Colonic mucosa (tissue), 4 donors: ENCODE measurements around the gene AKT3. TPM values are rescaled to one million over a fixed set of nuclear protein-coding genes. Genes with fewer than 3 reads are reported as not detected.

ENCODE experiments used
- DNase-seq: peaks from one replicate; pipeline ENCODE4 v3.0.0-alpha.2; 2020
- H3K27ac ChIP-seq: fragments of 200-600 bp; one replicate; pipeline ENCODE4 v1.8.0; 2021
- H3K27me3 ChIP-seq: fragments of 200-600 bp; one replicate; pipeline ENCODE4 v1.8.0; 2021
- H3K36me3 ChIP-seq: fragments of 200-600 bp; one replicate; pipeline ENCODE4 v1.8.0; 2021
- H3K4me1 ChIP-seq: fragments of 200-600 bp; one replicate; pipeline ENCODE4 v1.8.0; 2021; ENCODE audit warnings: mild to moderate bottlenecking
- H3K4me3 ChIP-seq: fragments of 200-600 bp; one replicate; pipeline ENCODE4 v1.8.0; 2021
- H3K9ac ChIP-seq, 2 donors: one replicate each; pipeline ENCODE4 v1.7.0; 2013; ENCODE audit warnings: control low read depth in 2 of 2, low read depth in 2 of 2, low read length in 2 of 2
- H3K9me3 ChIP-seq: fragments of 200-600 bp; one replicate; pipeline ENCODE4 v1.8.0; 2021
- intact Hi-C: fragments of 100-400 bp; cut with DNase I; formaldehyde crosslinking; loops from one replicate; pipeline ENCODE4 v1.14.1; 2022
- total RNA-seq, 2 donors: library from RNA; stranded (reverse); fragmentation: NEBNext Ultra II Directional in 1 of 2; extraction: Animal tissue kit (Norgen Biotek cat#: 25700) in 1 of 2; gene quantifications; one replicate each; pipeline ENCODE4 v1.2.1, GENCODE V29; 2021
- TF ChIP-seq, protein P1 (sequence below): fragments of 200-600 bp; IDR thresholded peaks from one replicate; pipeline ENCODE4 v1.8.0; 2022; ENCODE audit warnings: antibody characterized with exemption, mild to moderate bottlenecking
- donor health status: healthy.
- donor health status: DM: no; HTN: no; CAD: no.
- donor health status: DM: no; HTN: no; CAD: no.

The AKT3 gene
- total RNA-seq, 2 donors from 2014 or later = 6.0 to 21.3 TPM

DNA sequence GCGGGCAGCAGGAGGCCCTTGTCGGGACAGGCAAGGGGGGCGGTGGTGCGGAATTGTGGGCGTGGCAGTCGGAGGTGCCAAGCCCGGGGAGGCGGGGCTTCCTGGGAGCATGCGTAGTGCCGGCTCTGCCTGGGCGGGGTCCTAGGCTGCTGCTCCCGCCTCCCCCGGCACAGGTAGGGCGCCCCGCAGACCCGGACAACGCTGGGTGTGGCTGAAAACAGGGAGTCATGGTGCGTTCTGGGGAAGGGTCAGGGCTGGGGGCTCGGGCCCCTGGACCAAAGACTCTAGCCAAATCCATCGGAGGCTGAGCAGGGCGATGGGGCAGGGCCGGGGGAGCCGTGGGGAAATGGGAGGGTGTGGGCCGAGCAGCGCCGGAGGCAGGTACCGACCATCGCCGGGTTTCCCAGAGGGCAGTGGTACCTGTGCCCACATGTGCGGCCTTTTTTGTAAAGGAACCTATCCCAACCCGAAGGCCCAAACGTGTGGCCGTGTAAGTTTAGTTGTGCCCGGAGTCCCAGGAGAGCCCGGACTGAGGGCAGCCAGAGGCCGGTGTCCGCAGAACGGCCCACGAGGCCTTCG lies 362.3 kb downstream of the AKT3 start:
- no peaks in the 10 kb centered on the region for H3K27me3 ChIP-seq
- no peak overlapping the region for H3K27ac ChIP-seq
- no peaks in the 10 kb centered on the region for H3K9me3 ChIP-seq
- intact Hi-C loops = no loop called here
- no peaks in the 10 kb centered on the region for H3K36me3 ChIP-seq
- H3K4me1 ChIP-seq = no peaks in the 10 kb centered on the region
- TF ChIP-seq, protein P1, sequence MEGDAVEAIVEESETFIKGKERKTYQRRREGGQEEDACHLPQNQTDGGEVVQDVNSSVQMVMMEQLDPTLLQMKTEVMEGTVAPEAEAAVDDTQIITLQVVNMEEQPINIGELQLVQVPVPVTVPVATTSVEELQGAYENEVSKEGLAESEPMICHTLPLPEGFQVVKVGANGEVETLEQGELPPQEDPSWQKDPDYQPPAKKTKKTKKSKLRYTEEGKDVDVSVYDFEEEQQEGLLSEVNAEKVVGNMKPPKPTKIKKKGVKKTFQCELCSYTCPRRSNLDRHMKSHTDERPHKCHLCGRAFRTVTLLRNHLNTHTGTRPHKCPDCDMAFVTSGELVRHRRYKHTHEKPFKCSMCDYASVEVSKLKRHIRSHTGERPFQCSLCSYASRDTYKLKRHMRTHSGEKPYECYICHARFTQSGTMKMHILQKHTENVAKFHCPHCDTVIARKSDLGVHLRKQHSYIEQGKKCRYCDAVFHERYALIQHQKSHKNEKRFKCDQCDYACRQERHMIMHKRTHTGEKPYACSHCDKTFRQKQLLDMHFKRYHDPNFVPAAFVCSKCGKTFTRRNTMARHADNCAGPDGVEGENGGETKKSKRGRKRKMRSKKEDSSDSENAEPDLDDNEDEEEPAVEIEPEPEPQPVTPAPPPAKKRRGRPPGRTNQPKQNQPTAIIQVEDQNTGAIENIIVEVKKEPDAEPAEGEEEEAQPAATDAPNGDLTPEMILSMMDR = no peak
- no peak overlapping the region for H3K4me3 ChIP-seq
- peak; percentile 74 for DNase-seq
- H3K9ac ChIP-seq = no peak overlapping the region

DNA sequence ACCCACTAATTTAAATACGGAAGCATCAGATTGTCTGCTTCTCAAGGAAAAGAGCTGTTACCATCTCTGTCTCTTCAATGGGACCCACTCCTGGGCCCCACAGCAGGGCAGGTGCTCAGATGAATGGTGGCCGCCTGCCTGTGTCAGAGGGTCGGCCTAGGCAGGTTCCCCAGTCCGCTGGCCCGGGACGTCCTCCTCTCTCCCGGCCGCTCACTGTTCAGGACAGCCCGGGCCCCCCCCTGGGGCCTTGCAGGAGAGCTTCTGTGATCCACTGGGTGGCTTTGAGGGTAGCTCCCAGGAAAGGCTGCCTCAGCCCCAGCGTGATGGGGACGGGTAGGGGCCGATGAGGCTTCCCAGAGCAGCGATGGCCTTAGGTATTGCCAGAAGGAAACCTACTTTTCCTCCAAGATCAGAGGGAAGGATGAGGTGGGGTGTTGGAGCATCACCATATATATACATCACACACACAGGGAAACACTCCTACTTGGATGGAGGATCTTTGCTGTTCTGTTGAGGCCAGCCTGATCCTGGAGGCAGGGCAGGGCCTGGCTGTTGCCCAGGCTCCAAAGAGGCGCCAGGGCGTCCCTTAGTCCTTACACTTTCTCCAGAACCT lies 362.9 kb downstream of the AKT3 start:
- no peak overlapping the region for H3K27ac ChIP-seq
- intact Hi-C loops = no loop called here
- H3K9me3 ChIP-seq = no peaks in the 10 kb centered on the region
- no peak for DNase-seq
- H3K9ac ChIP-seq = no peak overlapping the region
- H3K4me3 ChIP-seq = no peak overlapping the region
- TF ChIP-seq, protein P1 = no peak
- H3K4me1 ChIP-seq = no peaks in the 10 kb centered on the region
- no peaks in the 10 kb centered on the region for H3K27me3 ChIP-seq
- no peaks in the 10 kb centered on the region for H3K36me3 ChIP-seq

DNA sequence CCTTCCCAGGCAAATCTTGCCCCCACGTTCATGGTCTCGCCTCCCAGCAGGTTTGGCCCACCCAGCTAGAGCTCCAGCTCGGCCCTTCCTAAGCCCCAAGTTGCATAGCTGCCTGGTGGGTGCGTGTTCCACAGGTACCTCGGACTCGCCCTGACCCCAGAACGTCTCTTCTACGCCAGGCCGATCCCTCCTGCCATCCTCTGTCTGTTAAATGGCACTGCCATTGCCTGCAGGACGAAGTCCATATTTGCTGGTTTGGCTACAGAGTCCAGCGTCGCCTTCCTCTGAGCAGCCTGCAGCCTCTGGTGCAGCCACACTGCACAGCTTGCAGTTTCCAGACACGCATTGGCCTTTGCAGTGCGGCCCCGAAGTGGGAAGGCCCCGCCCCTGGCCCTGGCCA lies 366.1 kb downstream of the AKT3 start:
- intact Hi-C loops = no loop called here
- no peak overlapping the region for H3K4me3 ChIP-seq
- no peaks in the 10 kb centered on the region for H3K9me3 ChIP-seq
- no peaks in the 10 kb centered on the region for H3K4me1 ChIP-seq
- no peaks in the 10 kb centered on the region for H3K36me3 ChIP-seq
- TF ChIP-seq, protein P1 = no peak
- no peak for DNase-seq
- H3K27me3 ChIP-seq = no peaks in the 10 kb centered on the region
- H3K27ac ChIP-seq = no peak overlapping the region
- H3K9ac ChIP-seq = no peak overlapping the region

DNA sequence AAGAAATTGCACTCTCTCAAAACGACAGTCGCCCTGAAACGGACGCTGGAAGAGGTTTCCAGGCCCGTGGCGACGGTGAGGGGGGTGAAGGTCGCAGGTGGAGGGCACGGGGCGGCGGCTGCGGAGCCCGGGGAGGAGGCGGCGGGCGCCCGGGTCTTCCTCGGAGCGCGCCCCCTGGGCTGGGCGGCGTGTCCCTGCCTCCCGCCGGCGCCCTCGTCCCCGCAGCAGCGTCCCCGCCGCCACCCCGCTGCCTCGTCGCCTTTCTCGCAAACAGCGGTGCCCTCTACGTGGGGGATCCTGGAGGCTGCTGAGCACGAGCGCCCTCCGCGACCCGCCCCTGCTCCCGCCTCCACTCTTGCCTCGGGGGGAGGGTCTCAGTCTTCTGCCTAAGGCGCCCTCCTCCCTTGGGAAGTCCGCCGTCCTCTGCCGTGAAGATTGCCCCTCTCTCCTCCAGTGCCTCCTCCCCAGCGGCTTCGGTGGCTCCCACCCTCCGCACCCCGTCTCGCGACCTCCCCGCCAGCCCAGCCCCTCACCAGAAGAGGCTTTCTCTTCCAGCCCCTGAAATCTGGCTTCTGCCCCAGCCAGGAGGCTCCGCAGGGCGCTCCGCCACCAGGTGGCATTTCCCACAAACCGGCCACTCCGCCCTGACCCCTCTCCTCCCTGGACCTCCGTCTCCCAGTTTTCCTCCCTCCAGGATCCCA lies 366.8 kb downstream of the AKT3 start:
- Histone ChIP-seq H3K9me3 (no peaks in the 10 kb centered on the region), H3K4me3 (peak overlapping the region; percentile 16), H3K27ac (no peak overlapping the region), H3K36me3 (no peaks in the 10 kb centered on the region), H3K9ac (peak overlapping the region in 1 of 2 donors; percentile 43), H3K27me3 (no peaks in the 10 kb centered on the region), H3K4me1 (no peaks in the 10 kb centered on the region)
- no peak for DNase-seq
- TF ChIP-seq, protein P1 = no peak
- intact Hi-C loops = no loop called here

DNA sequence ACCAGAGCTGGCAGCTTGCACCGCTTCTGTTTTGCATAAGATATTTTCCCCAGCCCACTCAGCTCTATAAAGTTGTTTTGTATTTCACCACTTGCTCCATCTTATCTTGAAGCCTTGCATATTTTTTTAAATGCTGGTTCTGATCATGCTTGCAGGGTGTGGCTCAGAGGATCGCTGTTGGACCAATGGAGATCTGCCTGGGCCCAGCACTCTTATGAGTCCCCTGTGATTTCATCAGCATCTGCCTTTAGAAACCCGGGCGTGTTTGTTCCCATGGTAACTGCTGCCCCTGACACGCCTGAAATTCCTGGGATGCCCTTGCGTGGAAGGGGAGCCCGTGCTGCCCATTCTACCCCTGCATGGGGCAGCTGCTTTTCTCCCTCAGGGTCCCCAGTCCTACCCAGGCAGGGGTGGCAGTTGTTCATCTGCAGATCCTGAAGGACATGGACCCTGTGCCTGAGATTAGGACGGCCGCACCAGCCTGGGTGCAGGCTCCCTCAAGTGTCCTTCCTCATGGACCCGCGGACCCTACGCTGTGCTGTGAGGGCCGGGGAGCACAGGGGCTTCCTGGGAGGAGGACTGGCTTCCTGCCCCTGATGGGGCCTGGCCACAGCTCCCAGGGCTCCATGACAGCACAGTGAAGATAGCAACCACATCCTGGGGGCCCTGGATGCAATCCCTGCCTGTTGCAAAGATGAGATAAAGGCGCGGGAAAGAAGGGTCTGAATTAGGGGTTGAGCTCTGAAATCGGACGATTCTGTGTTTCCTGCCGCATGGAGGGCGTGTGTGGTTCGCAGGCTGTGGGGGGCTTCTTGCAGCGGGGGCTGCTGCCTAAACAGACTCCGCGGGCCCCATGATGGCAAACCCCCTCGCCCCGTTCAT lies 367.7 kb downstream of the AKT3 start:
- Histone ChIP-seq H3K4me3 (peak overlapping the region; percentile 16), H3K27me3 (no peaks in the 10 kb centered on the region), H3K9me3 (no peaks in the 10 kb centered on the region), H3K27ac (no peak overlapping the region), H3K4me1 (no peaks in the 10 kb centered on the region), H3K9ac (peak overlapping the region in 1 of 2 donors; percentile 43), H3K36me3 (no peaks in the 10 kb centered on the region)
- intact Hi-C loops = no loop called here
- DNase-seq = no peak
- TF ChIP-seq, protein P1 = no peak
